HepG2 (cell line): ENCODE data around the gene MYO3B. TPM values are rescaled to one million over a fixed set of nuclear protein-coding genes. Genes with fewer than 3 reads are reported as not detected.
A peak's percentile ranks its signal among the peaks of the same experiment; 100 is the strongest.

Experiments used
- ARID4A ChIP-seq: sonication (generic); formaldehyde crosslinking; IDR thresholded peaks from 2 replicates; pipeline ENCODE4 v1.5.0; 2020; ENCODE audit warnings: mild to moderate bottlenecking, missing genetic modification reagents, borderline replicate concordance
- CCAR2 ChIP-seq: fragments of 200-400 bp; formaldehyde crosslinking; optimal IDR thresholded peaks from 2 replicates; pipeline ENCODE3; 2018; ENCODE audit warnings: low read depth, mild to moderate bottlenecking, low read length, moderate library complexity
- CEBPG ChIP-seq: IDR thresholded peaks from 2 replicates; pipeline ENCODE4 v1.6.1; 2016
- FOSL1 ChIP-seq: sonication (generic); formaldehyde crosslinking; IDR thresholded peaks from 2 replicates; pipeline ENCODE4 v1.9.0; 2021; ENCODE audit warnings: missing genetic modification reagents, borderline replicate concordance
- FOXO4 ChIP-seq: sonication (generic); formaldehyde crosslinking; conservative IDR thresholded peaks from 2 replicates; pipeline ENCODE4 v1.8.1; 2023; ENCODE audit warnings: missing genetic modification reagents
- HNRNPL ChIP-seq: fragments of 200-400 bp; formaldehyde crosslinking; IDR thresholded peaks from 2 replicates; pipeline ENCODE4 v1.6.1; 2017; ENCODE audit warnings: mild to moderate bottlenecking, low read depth, low read length
- ISL2 ChIP-seq: sonication (generic); formaldehyde crosslinking; IDR thresholded peaks from 2 replicates; pipeline ENCODE4 v1.5.0; 2020; ENCODE audit warnings: missing genetic modification reagents
- KDM1A ChIP-seq: IDR thresholded peaks from 2 replicates; pipeline ENCODE4 v1.6.1; 2016; ENCODE audit warnings: missing compliant biosample characterization
- MZF1 ChIP-seq: sonication (generic); formaldehyde crosslinking; IDR thresholded peaks from 2 replicates; pipeline ENCODE4 v1.8.1; 2023; ENCODE audit warnings: mild to moderate bottlenecking, missing genetic modification reagents, borderline replicate concordance
- NKX3-1 ChIP-seq: sonication (generic); formaldehyde crosslinking; IDR thresholded peaks from 2 replicates; pipeline ENCODE4 v1.5.0; 2020; ENCODE audit warnings: missing genetic modification reagents
- SIX4 ChIP-seq: sonication (generic); formaldehyde crosslinking; IDR thresholded peaks from 2 replicates; pipeline ENCODE4 v1.4.0; 2020; ENCODE audit warnings: missing genetic modification reagents
- SOX5 ChIP-seq: IDR thresholded peaks from 2 replicates; pipeline ENCODE4 v1.6.1; 2016; ENCODE audit warnings: borderline replicate concordance
- SP140L ChIP-seq: sonication (generic); formaldehyde crosslinking; IDR thresholded peaks from 2 replicates; pipeline ENCODE4 v1.4.0; 2020; ENCODE audit warnings: missing genetic modification reagents, borderline replicate concordance
- SYNCRIP ChIP-seq: fragments of 200-400 bp; formaldehyde crosslinking; IDR thresholded peaks from 2 replicates; pipeline ENCODE4 v1.6.1; 2018; ENCODE audit warnings: mild to moderate bottlenecking, low read depth, low read length; ENCODE audit not compliant: insufficient read depth
- ZBTB7B ChIP-seq: sonication (generic); formaldehyde crosslinking; IDR thresholded peaks from 2 replicates; pipeline ENCODE4 v1.4.0; 2020; ENCODE audit warnings: missing genetic modification reagents
- ZNF160 ChIP-seq: sonication (generic); formaldehyde crosslinking; IDR thresholded peaks from 2 replicates; pipeline ENCODE4 v1.8.0; 2022; ENCODE audit warnings: mild to moderate bottlenecking, inconsistent platforms, missing genetic modification reagents
- ZNF331 ChIP-seq: sonication (generic); formaldehyde crosslinking; IDR thresholded peaks from 2 replicates; pipeline ENCODE4 v1.4.0; 2020; ENCODE audit warnings: missing genetic modification reagents
- ZNF383 ChIP-seq: sonication (generic); formaldehyde crosslinking; IDR thresholded peaks from 2 replicates; pipeline ENCODE4 v1.4.0; 2020; ENCODE audit warnings: missing genetic modification reagents, mild to moderate bottlenecking, borderline replicate concordance
- ZNF576 ChIP-seq: sonication (generic); formaldehyde crosslinking; IDR thresholded peaks from 2 replicates; pipeline ENCODE4 v1.4.0; 2020; ENCODE audit warnings: mild to moderate bottlenecking, missing genetic modification reagents
- ZNF652 ChIP-seq: IDR thresholded peaks from 2 replicates; pipeline ENCODE4 v1.6.1; 2016; ENCODE audit warnings: low read depth, borderline replicate concordance
- ZNF674 ChIP-seq: sonication (generic); formaldehyde crosslinking; IDR thresholded peaks from 2 replicates; pipeline ENCODE4 v1.5.0; 2020; ENCODE audit warnings: low read depth, mild to moderate bottlenecking, missing genetic modification reagents
- ZNF720 ChIP-seq: sonication (generic); formaldehyde crosslinking; IDR thresholded peaks from 2 replicates; pipeline ENCODE4 v1.4.0; 2020; ENCODE audit warnings: missing genetic modification reagents
- ZNF772 ChIP-seq: sonication (generic); formaldehyde crosslinking; IDR thresholded peaks from 2 replicates; pipeline ENCODE4 v1.5.0; 2020; ENCODE audit warnings: mild to moderate bottlenecking, missing genetic modification reagents
- ZNF781 ChIP-seq: sonication (generic); formaldehyde crosslinking; IDR thresholded peaks from 2 replicates; pipeline ENCODE4 v1.5.1; 2020; ENCODE audit warnings: borderline replicate concordance, mild to moderate bottlenecking, missing genetic modification reagents; ENCODE audit errors: not compliant biosample characterization
- ZSCAN9 ChIP-seq: IDR thresholded peaks from 2 replicates; pipeline ENCODE4 v1.6.1; 2016; ENCODE audit warnings: borderline replicate concordance
- polyA plus RNA-seq, 8 experiments: library from polyadenylated mRNA; depleted of rRNA in 3 of 8; stranded (reverse) in 7 of 8; unstranded in 1 of 8; fragments of >200 nt; fragmentation: Illumina TruSeq in 4 of 8; extraction: Trizol in 4 of 8; gene quantifications; 2 replicates each; pipeline versions ENCODE4 v1.2.1 to v1.2.3, GENCODE V29; 2011 to 2016; ENCODE audit warnings: low read depth in 4 of 8, missing spikeins in 1 of 8, mixed read lengths in 1 of 8; ENCODE audit not compliant: insufficient read depth in 1 of 8
- total RNA-seq, 5 experiments: library from RNA; depleted of rRNA; stranded (reverse); fragments of >200 nt; fragmentation: Illumina TruSeq; extraction: Trizol; gene quantifications; 2 replicates each; pipeline ENCODE4 v1.2.3, GENCODE V29; 2016; ENCODE audit warnings: low read depth in 1 of 5

Gene MYO3B
- total and polyA plus RNA-seq, 2 of the 13 experiments (the other 11 are each of a cell fraction or from before 2014, with no cell fraction given): 0.01 TPM; not detected in 1

GRCh38 chr2:170455617-170456426, 277.9 kb downstream of the MYO3B start (continued):
- TF ChIP-seq FOXO4 (CRISPR knock-in tag): no peak
- 0 out of 2 replicates have a peak, but pooled peaks have one; percentile 87 for TF ChIP-seq SP140L (CRISPR knock-in tag)
- TF ChIP-seq ZNF720 (CRISPR knock-in tag): no peak
- TF ChIP-seq SOX5: peak; percentile 96
- no peak for TF ChIP-seq ZNF576 (CRISPR knock-in tag)
- no peak for TF ChIP-seq HNRNPL
- TF ChIP-seq MZF1 (CRISPR knock-in tag): no peak
- TF ChIP-seq CCAR2: no peak
- no peak for TF ChIP-seq NKX3-1 (CRISPR knock-in tag)
- TF ChIP-seq ZNF383: no peak
- TF ChIP-seq ZNF781 (CRISPR knock-in tag): peak; percentile 67
- TF ChIP-seq CEBPG (CRISPR knock-in tag): peak; percentile 87
- no peak for TF ChIP-seq KDM1A (CRISPR knock-in tag)
- TF ChIP-seq ZNF772 (CRISPR knock-in tag): 0 out of 2 replicates have a peak, but pooled peaks have one; percentile 17
- TF ChIP-seq ZNF160: no peak; the same call in 1 of the 2 replicates
- TF ChIP-seq SIX4 (CRISPR knock-in tag): peak; percentile 74
- TF ChIP-seq ARID4A (CRISPR knock-in tag): no peak; the same call in 1 of the 2 replicates
- TF ChIP-seq ISL2 (CRISPR knock-in tag): peak; percentile 94
- TF ChIP-seq ZSCAN9 (CRISPR knock-in tag): peak; percentile 53; the same call in 1 of the 2 replicates
- peak; percentile 87 for TF ChIP-seq ZNF331 (CRISPR knock-in tag)
- no peak for TF ChIP-seq ZNF674 (CRISPR knock-in tag)
- no peak for TF ChIP-seq FOSL1
- peak; percentile 82; the same call in 1 of the 2 replicates for TF ChIP-seq ZBTB7B (CRISPR knock-in tag)
- no peak for TF ChIP-seq SYNCRIP
- TF ChIP-seq ZNF652 (CRISPR knock-in tag): peak; percentile 9; the same call in 1 of the 2 replicates
